GM21717 (cell line): ENCODE measurements around the gene DYNLRB1.
"Not testable (repeated sequence)": the region's sequence is repeated elsewhere in the genome, so short reads cannot be mapped to it uniquely, and the experiment has no call there.

ENCODE experiments used
- ATAC-seq: cut with Tn5 transposase; IDR thresholded peaks from one replicate; pipeline ENCODE4 v1.9.1; 2021; ENCODE audit warnings: mild to moderate bottlenecking, moderate library complexity; ENCODE audit not compliant: unreplicated experiment

Gene DYNLRB1

DNA sequence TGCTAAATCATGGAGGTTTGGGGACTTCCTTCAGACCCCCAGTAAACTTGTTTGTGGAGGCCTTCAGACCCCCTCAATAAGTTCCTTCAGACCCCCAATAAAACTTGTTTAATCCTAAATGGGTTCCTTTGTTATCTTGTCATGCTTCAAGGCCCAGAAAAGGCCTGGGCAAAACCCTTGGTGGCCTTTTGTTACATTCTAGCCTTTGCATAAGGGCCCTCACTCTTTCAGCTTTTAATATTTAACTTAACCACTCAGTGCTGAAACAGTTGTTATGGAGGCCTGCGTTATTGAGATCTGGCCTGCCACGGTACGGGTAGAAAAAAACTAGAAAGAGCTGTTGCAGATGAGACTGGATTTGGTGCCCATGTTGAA lies 4.3 kb upstream of the DYNLRB1 start:
- ATAC-seq: no peak

- ATAC-seq: no peak
These were observed 3.8 kb upstream of the DYNLRB1 start for GRCh38 chr20:34512266-34512954.

DNA sequence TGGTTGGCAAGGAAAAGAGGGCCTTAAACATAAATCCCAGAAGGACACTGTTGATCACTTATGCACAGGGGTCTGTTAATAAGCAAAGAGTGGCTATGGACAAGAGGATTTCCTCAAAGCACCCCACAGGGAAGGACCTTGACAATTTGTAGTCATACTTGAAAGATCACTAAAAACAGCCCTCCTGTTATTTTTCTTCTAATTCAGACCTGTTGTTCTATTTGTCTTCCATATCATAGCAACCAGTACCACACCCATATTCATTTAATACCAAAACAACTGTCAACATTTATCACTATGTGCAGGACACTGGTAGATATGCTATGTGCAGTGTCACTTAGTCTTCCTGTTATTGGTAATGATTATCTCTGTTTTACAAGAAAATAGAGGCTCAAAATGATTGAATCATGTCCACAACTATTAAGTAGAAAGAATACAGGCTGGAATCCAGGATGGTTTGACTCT lies 3.2 kb upstream of the DYNLRB1 start:
- no peak for ATAC-seq

GRCh38 chr20:34514034-34514433 lies 2.2 kb upstream of the DYNLRB1 start:
- ATAC-seq: not testable (repeated sequence)

DNA sequence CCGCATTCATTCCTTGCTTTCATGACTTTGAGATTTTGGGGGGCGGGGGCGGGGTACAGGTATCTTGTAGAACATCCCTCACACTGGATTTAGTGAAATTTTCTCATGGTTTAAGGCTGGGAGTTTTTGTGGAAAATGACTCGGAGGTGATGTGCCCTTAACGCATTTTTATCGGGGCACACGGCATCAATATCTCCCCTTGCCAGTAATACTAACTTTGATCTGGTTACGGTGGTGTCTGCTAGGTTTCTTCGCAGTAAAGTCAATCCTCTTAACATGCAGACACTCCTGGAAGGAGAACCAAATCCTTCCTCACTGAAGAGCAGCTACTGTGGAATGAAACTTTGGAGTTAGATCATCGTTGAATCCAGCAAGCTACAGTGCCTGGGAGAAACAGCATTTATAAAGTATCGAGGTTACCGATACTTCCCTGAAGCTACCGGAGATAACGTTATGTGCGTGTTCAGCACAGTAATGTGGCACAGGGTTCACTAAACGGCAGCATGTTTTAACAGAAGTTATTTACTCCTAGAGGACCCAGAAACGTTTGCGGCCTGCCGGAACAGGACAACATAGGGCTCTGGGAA lies 1.2 kb upstream of the DYNLRB1 start:
- no peak for ATAC-seq

GRCh38 chr20:34515484-34516246 lies 557 bp upstream of the DYNLRB1 start:
- ATAC-seq: peak; percentile 43

DNA sequence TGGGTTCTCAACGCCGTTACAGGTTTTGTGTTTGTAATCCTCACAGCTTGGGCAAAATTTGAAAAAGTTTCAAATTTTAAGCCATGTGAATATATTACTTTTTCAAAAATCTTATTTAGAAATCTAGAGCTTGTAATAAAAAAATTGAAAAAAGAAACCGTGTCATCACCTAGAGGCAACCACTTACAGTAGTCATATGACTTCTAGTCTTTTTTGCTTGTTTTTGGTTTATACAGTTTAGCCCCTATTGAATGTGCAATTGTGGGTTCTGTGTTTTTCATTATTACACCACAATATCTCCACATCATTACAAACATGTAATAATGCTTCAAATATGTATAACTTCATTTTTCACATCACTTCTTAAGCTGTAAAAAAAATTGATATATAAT lies 888 bp downstream of the DYNLRB1 start:
- ATAC-seq: no peak

- not testable (repeated sequence) for ATAC-seq
These were observed 2.6 kb downstream of the DYNLRB1 start for GRCh38 chr20:34518863-34519262.

DNA sequence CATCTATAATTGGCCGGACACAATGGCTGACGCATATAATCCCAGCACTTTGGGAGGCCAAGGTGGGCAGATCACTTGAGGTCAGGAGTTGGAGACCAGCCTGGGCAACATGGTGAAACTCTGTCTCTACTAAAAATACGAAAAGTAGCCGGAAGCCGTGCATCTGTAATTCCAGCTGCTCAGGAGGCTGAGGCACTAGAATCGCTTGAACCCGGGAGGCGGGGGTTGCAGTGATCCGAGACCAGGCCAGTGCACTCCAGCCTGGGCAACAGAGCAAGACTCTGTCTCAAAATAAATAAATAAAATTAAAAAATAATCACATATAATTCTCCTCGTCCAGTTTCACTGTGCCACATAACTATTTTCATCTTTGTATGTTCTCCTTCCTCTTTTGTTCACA lies 3.6 kb downstream of the DYNLRB1 start:
- ATAC-seq: not testable (repeated sequence)

DNA sequence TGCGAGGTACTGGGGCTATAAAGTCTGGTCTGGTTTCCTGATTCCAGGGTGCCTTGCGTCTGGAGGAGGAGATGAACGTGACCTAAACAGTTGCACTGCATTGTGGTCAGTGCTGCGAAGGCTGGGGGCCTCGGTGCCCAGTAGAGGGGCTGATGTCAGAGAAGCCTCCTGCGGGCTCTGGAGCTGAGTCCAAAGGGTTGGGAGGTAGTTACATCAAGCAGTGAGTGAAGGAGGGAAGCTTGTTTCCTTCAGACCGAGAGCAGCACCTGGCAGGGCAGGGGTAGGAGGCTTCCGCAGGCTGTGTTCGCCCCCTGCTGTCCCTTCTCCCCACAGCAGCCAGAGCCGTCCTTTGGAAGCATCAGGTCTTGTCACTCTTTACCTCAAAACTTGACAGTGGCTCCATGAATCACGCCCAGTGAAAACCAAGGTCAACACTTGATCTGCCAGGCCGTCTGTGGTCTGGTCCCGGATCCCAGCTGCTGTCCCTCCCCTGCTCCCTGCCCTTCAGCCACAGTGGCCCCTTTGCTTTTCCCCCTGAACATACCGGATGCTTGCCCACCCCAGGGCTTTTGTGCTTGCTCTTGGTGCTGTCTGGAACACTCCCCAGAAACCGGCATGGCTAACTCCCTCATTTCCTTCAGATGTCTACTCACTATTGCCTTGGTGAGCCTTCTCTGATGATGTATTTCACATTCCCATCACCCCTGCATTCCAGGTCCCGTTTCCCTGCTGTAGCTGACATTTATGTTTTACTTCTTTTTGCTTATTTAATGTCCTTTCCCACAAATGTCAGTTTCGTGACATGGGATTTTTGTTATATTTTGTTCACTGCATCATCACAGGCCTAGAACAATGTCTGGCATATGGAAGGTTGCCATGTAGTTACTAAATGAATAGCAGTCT lies 7.0 kb downstream of the DYNLRB1 start:
- no peak for ATAC-seq

- no peak for ATAC-seq
These were observed 8.2 kb downstream of the DYNLRB1 start for GRCh38 chr20:34524426-34524825.

- ATAC-seq: no peak
These were observed 9.1 kb downstream of the DYNLRB1 start for GRCh38 chr20:34525342-34525708.

GRCh38 chr20:34525709-34526416 lies 9.6 kb downstream of the DYNLRB1 start:
- ATAC-seq: no peak

GRCh38 chr20:34526466-34526865 lies 10.2 kb downstream of the DYNLRB1 start:
- no peak for ATAC-seq

DNA sequence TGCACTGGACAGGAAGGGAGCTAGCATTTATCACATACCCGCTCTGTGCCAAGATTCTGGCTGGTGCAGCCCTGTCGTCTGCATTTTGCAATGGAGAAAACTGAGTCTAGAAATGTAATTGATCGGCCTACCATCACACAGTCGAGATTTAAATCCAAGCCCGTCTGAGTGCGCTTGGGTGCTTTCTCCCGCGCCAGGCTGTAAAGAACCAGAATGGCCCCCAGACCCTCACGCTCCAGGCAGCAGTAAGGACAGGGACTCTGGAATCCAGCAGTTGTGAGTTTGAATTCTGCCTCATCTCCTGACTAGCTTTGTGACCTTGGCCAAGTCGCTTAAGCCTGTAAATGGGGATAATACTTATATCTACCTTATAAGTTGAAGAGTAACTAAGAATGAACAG lies 10.8 kb downstream of the DYNLRB1 start:
- no peak for ATAC-seq

- no peak for ATAC-seq
These were observed 12.7 kb downstream of the DYNLRB1 start for GRCh38 chr20:34528921-34529297.

GRCh38 chr20:34529742-34530141 lies 13.5 kb downstream of the DYNLRB1 start:
- ATAC-seq: no peak

- ATAC-seq: no peak
These were observed 14.1 kb downstream of the DYNLRB1 start for GRCh38 chr20:34530342-34530741.

GRCh38 chr20:34531608-34532265 lies 15.5 kb downstream of the DYNLRB1 start:
- ATAC-seq: no peak

GRCh38 chr20:34532320-34532719 lies 16.1 kb downstream of the DYNLRB1 start:
- ATAC-seq: no peak
